ENCODE measurements around the gene ZBTB20.

Gene ZBTB20

GRCh38 chr3:114745322-114746240 lies 401.5 kb downstream of the ZBTB20 start:
- DNase-seq, result no peak

GRCh38 chr3:114743746-114744485 lies 403.2 kb downstream of the ZBTB20 start:
- no peak for DNase-seq

- DNase-seq, result no peak
Measured at GRCh38 chr3:114741066-114741465, 406.0 kb downstream of the ZBTB20 start.

GRCh38 chr3:114739627-114740026 lies 407.5 kb downstream of the ZBTB20 start:
- DNase-seq, result no peak

- peak; percentile 13 for DNase-seq
Measured at GRCh38 chr3:114732353-114732752, 414.7 kb downstream of the ZBTB20 start.

DNA sequence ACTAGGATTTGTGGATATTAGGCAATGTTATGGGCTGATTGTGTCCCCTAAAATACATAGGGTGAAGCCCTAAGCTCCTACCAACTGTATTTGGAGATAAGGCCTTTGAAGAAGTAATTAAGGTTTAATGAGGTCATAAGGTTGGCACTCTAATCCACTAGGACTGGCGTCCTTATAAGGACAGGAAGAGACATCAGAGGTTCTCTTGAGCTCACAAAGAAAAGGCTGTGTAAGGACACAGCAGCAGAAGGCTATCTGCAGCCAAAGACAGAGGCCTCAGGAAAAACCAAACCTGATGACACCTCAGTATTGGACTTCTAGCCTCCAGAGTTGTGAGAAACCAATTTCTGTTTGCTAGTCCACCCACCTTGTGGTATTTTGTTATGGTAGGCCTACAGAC lies 416.7 kb downstream of the ZBTB20 start:
- DNase-seq, result no peak

- DNase-seq, result no peak
Measured at GRCh38 chr3:114727373-114727772, 419.7 kb downstream of the ZBTB20 start.

- DNase-seq, result no peak
Measured at GRCh38 chr3:114725966-114726365, 421.1 kb downstream of the ZBTB20 start.

- DNase-seq, result no peak
Measured at GRCh38 chr3:114722530-114722929, 424.6 kb downstream of the ZBTB20 start.

GRCh38 chr3:114721864-114722263 lies 425.2 kb downstream of the ZBTB20 start:
- no peak for DNase-seq

- DNase-seq, result no peak
Measured at GRCh38 chr3:114721209-114721608, 425.9 kb downstream of the ZBTB20 start.

GRCh38 chr3:114718898-114719210 lies 428.2 kb downstream of the ZBTB20 start:
- no peak for DNase-seq

- DNase-seq, result no peak
Measured at GRCh38 chr3:114718071-114718897, 428.8 kb downstream of the ZBTB20 start.

DNA sequence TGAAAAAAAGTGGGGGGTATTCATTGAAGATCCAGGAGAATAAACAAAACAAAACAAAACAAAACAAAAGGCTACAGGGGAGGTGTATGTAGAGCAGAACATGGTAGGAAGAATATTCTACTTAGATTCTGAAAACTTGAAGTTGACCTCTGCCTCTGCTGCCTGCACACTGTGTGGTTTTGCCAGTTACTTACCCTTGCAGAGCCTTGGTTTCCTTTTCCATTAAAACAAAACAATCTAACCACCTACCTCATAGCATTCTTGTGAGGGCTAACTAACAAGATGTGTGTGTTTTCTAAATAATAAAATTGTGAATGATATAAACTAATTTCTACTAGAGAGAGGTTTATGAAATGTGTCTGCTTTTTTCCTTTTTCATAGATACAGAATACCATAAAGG lies 430.2 kb downstream of the ZBTB20 start:
- no peak for DNase-seq

DNA sequence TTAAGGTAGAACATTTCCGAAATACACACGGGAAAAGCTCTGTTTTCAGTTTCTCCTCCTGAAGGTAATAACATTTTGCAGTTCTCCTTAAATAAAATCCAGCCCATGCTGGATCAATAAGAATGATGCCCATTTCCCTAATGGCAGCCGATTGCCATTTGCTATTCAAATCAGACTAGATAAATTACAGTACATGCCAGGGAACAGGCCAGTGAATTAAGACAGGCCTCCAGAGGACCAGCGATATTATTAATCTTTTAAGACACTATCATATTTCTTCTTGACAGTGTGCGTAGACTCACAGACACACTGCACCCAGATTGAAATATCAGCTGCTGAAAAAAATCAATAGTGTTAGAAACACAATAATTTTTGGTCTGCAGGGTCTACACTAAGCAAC lies 431.0 kb downstream of the ZBTB20 start:
- DNase-seq, result peak; percentile 23

DNA sequence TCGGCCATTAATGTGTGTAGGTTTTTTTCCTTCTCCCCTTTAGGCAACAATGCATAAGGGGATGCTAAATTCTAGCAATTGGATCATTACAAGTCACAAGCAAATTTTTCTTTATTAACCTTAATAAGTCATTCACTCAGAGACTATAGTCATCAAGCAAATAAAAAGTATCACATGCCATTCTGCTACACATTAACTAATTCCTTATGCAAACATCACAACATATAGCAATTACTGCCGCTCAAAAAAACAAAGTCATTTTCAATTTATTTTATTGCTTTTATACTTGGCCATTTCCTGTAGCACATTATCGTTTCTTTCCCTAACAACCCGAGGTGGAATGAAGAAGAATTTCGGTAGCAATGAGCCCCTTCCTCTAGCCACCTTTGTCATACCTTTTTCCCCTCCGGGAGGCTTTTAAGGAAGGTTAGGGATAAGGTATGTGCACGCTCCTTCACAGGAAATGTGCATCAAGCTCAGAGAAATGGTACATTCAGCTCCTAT lies 432.1 kb downstream of the ZBTB20 start:
- DNase-seq, result no peak

DNA sequence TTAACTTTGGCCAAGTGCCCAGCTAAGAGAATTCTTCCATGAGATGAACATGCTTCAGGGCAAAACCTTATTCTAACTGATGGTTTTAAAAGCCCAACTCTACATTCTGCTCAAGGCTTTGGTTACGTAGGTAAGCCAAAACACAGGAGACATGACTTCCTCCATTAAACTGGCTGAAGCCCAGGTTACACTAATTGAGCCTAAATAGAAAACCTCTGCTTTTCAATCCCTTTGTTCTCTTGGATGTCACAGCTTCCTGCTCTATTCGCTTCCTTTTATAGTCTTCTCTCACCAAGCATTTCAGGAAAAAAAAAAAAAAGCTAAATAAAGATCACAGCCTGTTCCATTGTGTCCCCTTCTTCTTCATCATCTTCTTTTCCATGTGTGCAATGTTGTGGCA lies 432.9 kb downstream of the ZBTB20 start:
- DNase-seq, result no peak

DNA sequence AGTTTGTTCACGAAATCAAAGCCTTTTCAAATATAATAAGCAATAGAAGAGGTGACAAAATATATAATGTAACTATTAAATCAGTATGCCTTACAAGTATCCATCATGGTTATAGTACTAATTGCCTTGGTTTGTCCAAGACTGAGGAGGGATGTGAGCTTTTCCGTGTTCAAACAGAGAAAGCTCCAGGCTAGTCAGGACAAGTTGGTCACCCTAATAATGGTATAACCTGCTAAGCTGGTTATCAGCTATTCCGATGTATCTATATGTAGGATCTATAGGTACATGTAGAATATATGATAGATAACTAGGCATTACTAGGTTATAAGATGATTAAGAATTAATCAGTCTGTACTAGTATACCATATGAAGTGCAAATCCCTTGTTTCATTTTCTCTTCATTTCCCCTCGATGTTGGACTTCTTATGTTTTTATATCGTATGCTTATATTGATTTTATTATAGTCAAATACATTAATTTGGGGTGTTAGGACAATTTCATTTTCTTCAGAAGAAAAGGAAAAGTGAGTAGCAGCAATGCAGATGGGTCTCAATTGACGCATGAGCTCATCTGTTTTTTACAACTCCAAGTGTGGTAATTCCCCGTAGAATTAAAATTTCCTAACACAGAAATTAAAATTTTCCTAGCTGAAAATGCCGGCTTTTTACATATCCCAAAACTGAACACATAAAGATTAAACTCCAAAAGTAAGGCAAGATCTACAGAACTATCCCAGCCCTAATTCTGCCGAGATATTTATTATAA lies 434.2 kb downstream of the ZBTB20 start:
- no peak for DNase-seq

- DNase-seq, result no peak
Measured at GRCh38 chr3:114711321-114711886, 435.7 kb downstream of the ZBTB20 start.

DNA sequence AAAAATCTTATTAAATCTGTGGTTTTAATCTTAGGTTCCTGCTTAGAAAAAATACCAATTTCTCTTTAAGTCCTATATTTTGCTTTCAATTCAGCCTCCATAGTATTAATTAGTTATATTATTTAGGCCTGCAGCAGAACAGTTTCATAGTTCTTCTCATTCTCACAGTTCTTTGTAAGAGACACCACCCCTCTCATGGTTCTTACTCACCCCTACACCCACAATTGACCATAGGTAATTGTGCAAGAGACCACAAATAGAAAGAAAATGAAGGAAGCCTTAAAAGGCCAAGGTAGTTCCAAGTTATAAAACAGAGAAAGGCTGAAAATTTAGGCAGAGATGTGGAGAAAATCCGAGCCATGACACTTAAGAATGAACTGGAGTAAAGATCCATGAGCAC lies 438.0 kb downstream of the ZBTB20 start:
- no peak for DNase-seq

- DNase-seq, result no peak
Measured at GRCh38 chr3:114707252-114707860, 439.7 kb downstream of the ZBTB20 start.

Measured in retina (tissue), 1 donor.